Neuronal stem cell (in vitro differentiated cells): Measurements from ENCODE around the gene SPARCL1.

ENCODE experiments used
- DNase-seq: peaks from one replicate; pipeline ENCODE4 v3.0.0-alpha.2; 2013; ENCODE audit warnings: low spot score
- H2AFZ ChIP-seq: one replicate; pipeline ENCODE4 v1.6.1; 2013; ENCODE audit warnings: mild to moderate bottlenecking, low read length, inconsistent platforms
- H2AK5ac ChIP-seq: 2 replicates; pipeline ENCODE4 v1.6.1; 2013; ENCODE audit warnings: low read depth, mild to moderate bottlenecking, inconsistent platforms, low read length, moderate library complexity, mixed read lengths
- H2BK120ac ChIP-seq: 2 replicates; pipeline ENCODE4 v1.6.1; 2013; ENCODE audit warnings: low read depth, mild to moderate bottlenecking, inconsistent platforms, low read length, moderate library complexity, mixed read lengths
- H2BK12ac ChIP-seq: one replicate; pipeline ENCODE4 v1.6.1; 2013; ENCODE audit warnings: low read length, inconsistent platforms
- H2BK15ac ChIP-seq: 2 replicates; pipeline ENCODE4 v1.6.1; 2013; ENCODE audit warnings: mild to moderate bottlenecking, low read length, inconsistent platforms, mixed read lengths
- H2BK5ac ChIP-seq: one replicate; pipeline ENCODE4 v1.6.1; 2013; ENCODE audit warnings: inconsistent platforms, mild to moderate bottlenecking, low read length, moderate library complexity
- H3K14ac ChIP-seq: one replicate; pipeline ENCODE4 v1.6.1; 2013; ENCODE audit warnings: low read length, inconsistent platforms
- H3K18ac ChIP-seq: 2 replicates; pipeline ENCODE4 v1.6.1; 2013; ENCODE audit warnings: low read length, inconsistent platforms
- H3K23ac ChIP-seq: 2 replicates; pipeline ENCODE4 v1.6.1; 2013; ENCODE audit warnings: low read depth, mild to moderate bottlenecking, mixed read lengths, low read length, inconsistent platforms; ENCODE audit not compliant: poor library complexity
- H3K27ac ChIP-seq: replicated peaks from 3 replicates; pipeline ENCODE4 v1.5.1; 2013; ENCODE audit warnings: low read length, inconsistent platforms
- H3K27me3 ChIP-seq, 3 experiments: 2 replicates each; pipeline ENCODE4 v1.6.1; 2013; ENCODE audit warnings: low read length in 3 of 3, mild to moderate bottlenecking in 2 of 3, inconsistent platforms in 1 of 3, low read depth in 1 of 3, mixed read lengths in 1 of 3, moderate library complexity in 1 of 3; ENCODE audit not compliant: control insufficient read depth in 3 of 3, insufficient read depth in 3 of 3
- H3K36me3 ChIP-seq, 2 donors: replicated peaks in 1 of 2; 2 replicates each; pipeline ENCODE4 v1.6.1; 2013; ENCODE audit warnings: low read length in 2 of 2; ENCODE audit not compliant: control insufficient read depth in 2 of 2, insufficient read depth in 2 of 2
- H3K4ac ChIP-seq: 2 replicates; pipeline ENCODE4 v1.6.1; 2013; ENCODE audit warnings: inconsistent platforms, mild to moderate bottlenecking, low read length, moderate library complexity
- H3K4me1 ChIP-seq, 2 donors: 1 replicate in 1 of 2; 2 replicates in 1 of 2; pipeline ENCODE4 v1.6.1; 2013; ENCODE audit warnings: low read length in 2 of 2, low read depth in 1 of 2; ENCODE audit not compliant: control insufficient read depth in 2 of 2, insufficient read depth in 1 of 2
- H3K4me2 ChIP-seq: one replicate; pipeline ENCODE4 v1.6.1; 2013; ENCODE audit warnings: mild to moderate bottlenecking, low read length, inconsistent platforms; ENCODE audit not compliant: insufficient read depth, poor library complexity, severe bottlenecking
- H3K4me3 ChIP-seq, 2 donors: 2 replicates each; pipeline ENCODE4 v1.5.1; 2013; ENCODE audit warnings: low read length in 2 of 2, mild to moderate bottlenecking in 2 of 2, inconsistent platforms in 1 of 2, moderate library complexity in 1 of 2
- H3K79me1 ChIP-seq: one replicate; pipeline ENCODE4 v1.6.1; 2013; ENCODE audit warnings: low read depth, mild to moderate bottlenecking, inconsistent platforms, low read length, moderate library complexity
- H3K9ac ChIP-seq: one replicate; pipeline ENCODE4 v1.6.1; 2013; ENCODE audit warnings: mild to moderate bottlenecking, low read depth, low read length, inconsistent platforms; ENCODE audit not compliant: poor library complexity
- H3K9me3 ChIP-seq, 2 donors: replicated peaks in 1 of 2; 2 replicates each; pipeline versions ENCODE3 to v1.6.1; 2013; ENCODE audit warnings: low read length in 2 of 2, mild to moderate bottlenecking in 2 of 2, inconsistent platforms in 1 of 2, low read depth in 1 of 2, mixed read lengths in 1 of 2, moderate library complexity in 1 of 2; ENCODE audit not compliant: control insufficient read depth in 2 of 2, insufficient read depth in 1 of 2
- H4K8ac ChIP-seq: one replicate; pipeline ENCODE4 v1.6.1; 2013; ENCODE audit warnings: low read depth, mild to moderate bottlenecking, inconsistent platforms, low read length, moderate library complexity
- H4K91ac ChIP-seq: one replicate; pipeline ENCODE4 v1.6.1; 2013; ENCODE audit warnings: low read length, low read depth, mild to moderate bottlenecking, inconsistent platforms; ENCODE audit not compliant: poor library complexity
- WGBS, 2 donors: extraction: QIAGEN DNeasy Blood & Tissue Kit; methylation state at CpG; one replicate each; pipeline ENCODE4 v1.1.7; 2013; ENCODE audit warnings: missing lambda C conversion rate in 2 of 2, mixed read lengths in 1 of 2; ENCODE audit not compliant: insufficient read length in 2 of 2, insufficient replicate concordance in 1 of 2; ENCODE audit errors: extremely low coverage in 2 of 2; 5-methylcytosine and 5-hydroxymethylcytosine counted together

The SPARCL1 gene

GRCh38 chr4:87444741-87445140 is 84.4 kb downstream of the SPARCL1 start:
- H2BK120ac ChIP-seq: no peak overlapping the region
- peaks cover 3 to 77% of the 10 kb centered on the region in 2 donors for H3K36me3 ChIP-seq
- H3K9me3 ChIP-seq: no peaks in the 10 kb centered on the region
- no peak overlapping the region for H3K9ac ChIP-seq
- WGBS, 2 donors: no CpG with 5 or more reads among the region's 1 CpG
- H2BK5ac ChIP-seq: no peak overlapping the region
- no peak overlapping the region for H4K91ac ChIP-seq
- no peak for DNase-seq
- no peak overlapping the region for H3K4ac ChIP-seq
- H2AK5ac ChIP-seq: no peak overlapping the region
- H3K27me3 ChIP-seq: no peaks in the 10 kb centered on the region
- H3K4me3 ChIP-seq: no peak overlapping the region
- no peak overlapping the region for H3K4me2 ChIP-seq
- no peak overlapping the region for H2BK15ac ChIP-seq
- no peaks in the 10 kb centered on the region for H3K4me1 ChIP-seq
- no peak overlapping the region for H2BK12ac ChIP-seq
- H2AFZ ChIP-seq: no peak overlapping the region
- no peak overlapping the region for H3K27ac ChIP-seq
- no peak overlapping the region for H3K14ac ChIP-seq
- H4K8ac ChIP-seq: no peak overlapping the region
- no peaks in the 10 kb centered on the region for H3K79me1 ChIP-seq
- no peak overlapping the region for H3K18ac ChIP-seq
- no peak overlapping the region for H3K23ac ChIP-seq

GRCh38 chr4:87442889-87443288 is 86.3 kb downstream of the SPARCL1 start:
- Histone ChIP-seq H3K9me3 (no peaks in the 10 kb centered on the region), H4K8ac (no peak overlapping the region), H3K14ac (no peak overlapping the region), H3K79me1 (no peaks in the 10 kb centered on the region), H3K9ac (no peak overlapping the region), H3K27ac (no peak overlapping the region), H2AFZ (no peak overlapping the region), H3K18ac (no peak overlapping the region), H3K23ac (no peak overlapping the region), H3K4me2 (no peak overlapping the region), H2BK15ac (no peak overlapping the region), H2BK120ac (no peak overlapping the region), H4K91ac (no peak overlapping the region), H3K4me3 (no peak overlapping the region), H3K27me3 (no peaks in the 10 kb centered on the region), H2AK5ac (no peak overlapping the region), H3K4ac (no peak overlapping the region), H3K36me3 (peaks cover 3 to 83% of the 10 kb centered on the region in 2 donors), H2BK5ac (no peak overlapping the region), H2BK12ac (no peak overlapping the region), H3K4me1 (no peaks in the 10 kb centered on the region)
- DNase-seq: no peak
- no CpG with 5 or more reads among the region's 3 CpGs for WGBS, 2 donors

GRCh38 chr4:87433342-87433741 is 95.8 kb downstream of the SPARCL1 start:
- H3K14ac ChIP-seq: no peak overlapping the region
- H3K23ac ChIP-seq: no peak overlapping the region

GRCh38 chr4:87430038-87430437 is 99.1 kb downstream of the SPARCL1 start:
- no peak overlapping the region for H2BK120ac ChIP-seq
- H3K27ac ChIP-seq: no peak overlapping the region
- H3K18ac ChIP-seq: no peak overlapping the region
- H3K27me3 ChIP-seq: no peaks in the 10 kb centered on the region
- H2AFZ ChIP-seq: no peak overlapping the region
- H3K9ac ChIP-seq: no peak overlapping the region
- H3K79me1 ChIP-seq: no peaks in the 10 kb centered on the region
- H3K4me1 ChIP-seq: no peaks in the 10 kb centered on the region
- H3K4me3 ChIP-seq: no peak overlapping the region
- no peak overlapping the region for H2BK15ac ChIP-seq
- DNase-seq: no peak
- H3K9me3 ChIP-seq: no peaks in the 10 kb centered on the region
- H4K8ac ChIP-seq: no peak overlapping the region
- no peak overlapping the region for H3K23ac ChIP-seq
- H3K36me3 ChIP-seq: peaks cover 0 to 3% of the 10 kb centered on the region in 2 donors
- no CpG with 5 or more reads among the region's 2 CpGs for WGBS, 2 donors
- no peak overlapping the region for H2BK5ac ChIP-seq
- no peak overlapping the region for H4K91ac ChIP-seq
- no peak overlapping the region for H2AK5ac ChIP-seq
- no peak overlapping the region for H2BK12ac ChIP-seq
- H3K4me2 ChIP-seq: no peak overlapping the region
- H3K14ac ChIP-seq: no peak overlapping the region
- H3K4ac ChIP-seq: no peak overlapping the region

More at GRCh38 chr4:87433342-87433741, 95.8 kb downstream of the SPARCL1 start:
- Histone ChIP-seq H3K4me1 (no peaks in the 10 kb centered on the region), H2AFZ (no peak overlapping the region), H3K79me1 (no peaks in the 10 kb centered on the region), H3K4me3 (no peak overlapping the region), H2BK12ac (no peak overlapping the region), H3K4me2 (no peak overlapping the region), H3K27ac (no peak overlapping the region), H3K36me3 (peaks cover 0 to 32% of the 10 kb centered on the region in 2 donors), H3K4ac (no peak overlapping the region), H4K91ac (no peak overlapping the region), H3K27me3 (no peaks in the 10 kb centered on the region), H3K9me3 (no peaks in the 10 kb centered on the region), H2BK120ac (no peak overlapping the region), H2BK5ac (no peak overlapping the region), H3K9ac (no peak overlapping the region), H2BK15ac (no peak overlapping the region), H4K8ac (no peak overlapping the region), H2AK5ac (no peak overlapping the region), H3K18ac (no peak overlapping the region)
- WGBS, 2 donors: no CpG with 5 or more reads among the region's 2 CpGs
- no peak for DNase-seq
